Measurements from ENCODE around the gene OR10H3.
"Not testable (repeated sequence)": the region's sequence is repeated elsewhere in the genome, so short reads cannot be mapped to it uniquely, and the experiment has no call there.

OR10H3 gene

DNA sequence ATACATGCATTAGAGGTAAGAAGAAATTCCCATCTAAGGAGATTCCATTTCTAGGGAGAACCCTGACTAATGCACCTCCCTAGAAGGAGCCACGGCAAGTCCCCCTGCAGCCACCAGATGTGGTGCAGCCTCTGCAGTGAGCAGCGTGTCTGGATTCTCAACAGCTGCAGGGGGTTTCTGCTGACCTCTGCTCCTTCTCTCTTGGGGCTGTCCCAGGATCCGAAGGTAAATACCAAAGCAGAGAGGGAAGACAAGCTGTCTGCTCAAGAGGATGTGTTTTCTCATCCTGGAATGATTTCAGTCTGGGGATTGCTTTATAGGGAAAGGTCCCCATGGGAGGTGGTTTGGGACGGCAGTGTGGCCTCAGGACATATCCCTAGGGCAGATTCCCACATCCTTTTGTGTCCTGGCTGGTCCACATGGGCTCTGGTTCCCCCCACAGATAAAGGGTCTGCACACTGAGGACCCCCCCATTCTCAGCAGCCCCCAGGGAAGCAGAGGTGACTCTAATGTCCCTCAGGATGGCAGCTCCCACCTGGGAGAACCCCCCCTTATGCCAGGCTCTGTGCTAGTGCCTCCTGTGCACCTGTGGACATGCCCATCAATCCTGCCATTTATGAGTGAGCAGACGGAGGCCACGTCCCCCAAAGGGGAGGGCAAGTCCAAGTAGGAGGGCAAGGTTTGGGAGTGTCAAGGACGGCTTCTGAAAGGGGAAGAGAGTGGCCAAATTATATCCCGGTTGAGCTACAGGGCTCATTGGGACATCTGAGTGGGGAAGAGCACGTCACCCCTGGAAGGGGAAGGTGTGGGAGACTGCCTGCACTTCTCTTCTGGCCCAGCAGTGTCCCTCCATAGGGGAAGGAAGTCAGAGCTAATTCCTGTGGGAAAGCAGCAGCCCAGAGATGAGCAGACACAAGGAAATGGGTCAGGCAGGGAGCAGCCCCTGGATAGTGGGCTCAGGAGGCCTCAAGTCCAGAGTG is 39.5 kb downstream of the OR10H3 start:
- no peak for DNase-seq (ENCODE audit: low spot score)

DNA sequence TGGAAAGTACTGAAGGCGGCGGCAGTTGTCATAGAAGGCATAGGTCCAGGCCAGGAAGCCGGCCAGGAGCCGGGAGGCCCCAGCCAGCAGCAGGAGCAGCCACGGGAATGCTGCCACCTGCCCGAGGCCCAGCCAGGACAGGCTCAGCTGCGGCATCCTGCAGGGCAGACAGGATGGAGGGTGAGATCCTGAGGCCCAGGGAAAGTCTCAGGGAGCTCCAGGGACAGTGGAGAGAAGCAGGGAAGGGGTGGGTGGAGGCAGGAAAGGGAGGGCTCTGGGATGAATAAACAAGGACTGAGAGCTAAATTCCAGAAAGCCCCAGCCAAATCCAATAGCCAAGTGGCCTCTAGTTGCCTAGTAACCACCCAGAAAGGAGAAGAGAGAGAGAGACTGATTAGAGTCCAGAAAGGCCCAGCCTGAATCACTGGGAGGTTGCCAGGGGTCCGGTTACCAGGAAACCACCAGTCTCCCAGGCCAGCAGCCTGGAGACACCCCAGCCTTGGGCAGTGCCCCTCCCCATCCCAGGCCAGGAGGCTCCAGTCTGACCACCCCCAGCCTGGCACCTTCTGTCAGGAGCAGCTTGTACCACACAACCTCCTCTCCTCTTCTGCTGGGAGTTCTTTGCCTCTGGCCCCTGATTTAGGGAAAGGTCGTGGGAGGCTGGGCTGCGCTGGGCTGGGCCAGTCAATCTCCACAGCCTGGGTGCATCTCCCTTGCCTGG is 42.1 kb downstream of the OR10H3 start:
- peak; percentile 14 for DNase-seq (ENCODE audit: low spot score)

- DNase-seq (ENCODE audit: low spot score) = no peak
Observed at GRCh38 chr19:15780610-15781418, 43.0 kb downstream of the OR10H3 start.

DNA sequence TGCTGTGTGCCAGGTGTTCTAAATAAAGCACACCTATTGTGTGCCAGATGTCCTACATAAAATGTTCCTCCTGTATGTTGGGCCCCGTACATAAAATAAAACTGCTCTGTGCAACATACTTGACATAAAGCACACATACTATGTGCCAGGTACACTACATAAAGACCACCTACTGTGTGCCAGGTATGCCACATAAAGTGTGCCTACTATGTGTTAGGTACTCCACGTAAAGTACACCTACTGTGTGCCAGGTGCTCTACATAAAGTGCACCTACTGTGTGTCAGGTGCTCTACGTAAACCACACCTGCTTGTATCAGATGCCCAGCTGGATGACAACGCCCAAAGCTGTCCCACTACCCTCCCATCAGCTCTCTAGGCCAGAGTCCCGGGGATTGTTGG is 43.9 kb downstream of the OR10H3 start:
- no peak for DNase-seq (ENCODE audit: low spot score)

- no peak for DNase-seq (ENCODE audit: low spot score)
Observed at GRCh38 chr19:15782211-15782610, 44.4 kb downstream of the OR10H3 start.

GRCh38 chr19:15782896-15783295 is 45.1 kb downstream of the OR10H3 start:
- not testable (repeated sequence) for DNase-seq (ENCODE audit: low spot score)

DNA sequence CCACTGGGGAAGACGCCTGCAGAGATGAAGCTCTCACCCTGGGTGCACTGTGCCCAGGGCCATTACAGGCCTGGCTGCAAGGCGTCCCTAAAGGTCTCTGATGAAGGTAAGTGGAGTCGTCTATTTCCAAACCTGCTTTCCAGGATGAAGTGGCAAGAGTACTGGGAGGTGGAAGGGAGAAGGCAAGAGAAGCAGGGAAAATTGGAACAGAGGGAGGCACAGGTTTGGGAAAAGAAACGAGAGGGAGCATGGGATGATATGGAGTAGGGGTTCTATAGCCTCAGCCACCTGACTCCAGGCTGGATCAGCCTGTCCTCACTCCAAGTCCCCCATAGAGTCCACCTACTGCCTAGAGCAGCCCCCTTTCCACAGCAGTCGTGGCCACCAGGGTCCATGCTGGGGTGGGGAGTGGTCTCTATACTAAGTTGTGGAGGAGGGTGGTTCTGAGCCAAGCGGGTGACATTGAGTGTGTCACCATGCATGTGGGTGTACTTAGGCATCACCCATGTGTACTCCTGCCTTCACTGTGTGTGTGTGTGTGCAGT is 49.9 kb downstream of the OR10H3 start, which contains the start of gene OR10H5:
OR10H5 (plus strand) TSS at position 51 of the 545 bp plus-strand sequence. CDS start 6,388 bp downstream, outside the sequence.
- no peak for DNase-seq (ENCODE audit: low spot score)

DNA sequence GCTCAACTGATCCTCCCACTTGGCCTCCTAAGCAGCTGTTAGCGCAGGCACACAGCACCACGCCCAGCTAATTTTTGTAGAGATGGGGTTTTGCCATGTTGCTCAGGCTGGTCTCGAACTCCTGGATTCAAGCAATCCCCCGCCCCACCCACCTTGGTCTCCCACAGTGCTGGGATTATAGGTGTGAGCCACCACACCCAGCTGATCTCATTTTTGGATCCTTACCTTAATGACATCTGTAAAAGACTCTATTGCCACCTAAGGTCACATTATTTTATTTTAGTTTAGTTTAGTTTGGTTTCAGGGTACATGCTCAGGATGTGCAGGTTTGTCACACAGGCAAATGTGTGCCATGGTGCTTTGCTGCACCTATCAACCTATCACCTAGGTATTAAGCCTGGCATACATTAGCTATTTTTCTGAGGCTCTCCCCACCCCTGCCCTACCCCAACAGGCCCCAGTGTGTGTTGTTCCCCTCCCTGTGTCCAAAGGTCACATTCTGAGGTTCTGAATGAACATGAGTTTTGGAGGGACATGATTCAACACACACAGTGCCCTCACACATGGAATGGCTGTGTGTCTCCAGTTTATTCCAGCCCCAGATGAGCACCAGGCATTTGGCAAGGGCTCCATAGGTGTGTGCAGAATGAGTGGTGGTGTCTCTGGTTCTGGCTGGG is 50.9 kb downstream of the OR10H3 start:
- no peak for DNase-seq (ENCODE audit: low spot score)

GRCh38 chr19:15790096-15790495 is 52.3 kb downstream of the OR10H3 start:
- no peak for DNase-seq (ENCODE audit: low spot score)

Data from AG08396 (cell line).